Measurements from ENCODE around the gene ADAMTS13.
A peak's percentile ranks its signal among the peaks of the same experiment; 100 is the strongest.

Gene ADAMTS13

GRCh38 chr9:133454943-133455673 lies 32.9 kb downstream of the ADAMTS13 start:
- no peak for DNase-seq
- no peak for ATAC-seq

DNA sequence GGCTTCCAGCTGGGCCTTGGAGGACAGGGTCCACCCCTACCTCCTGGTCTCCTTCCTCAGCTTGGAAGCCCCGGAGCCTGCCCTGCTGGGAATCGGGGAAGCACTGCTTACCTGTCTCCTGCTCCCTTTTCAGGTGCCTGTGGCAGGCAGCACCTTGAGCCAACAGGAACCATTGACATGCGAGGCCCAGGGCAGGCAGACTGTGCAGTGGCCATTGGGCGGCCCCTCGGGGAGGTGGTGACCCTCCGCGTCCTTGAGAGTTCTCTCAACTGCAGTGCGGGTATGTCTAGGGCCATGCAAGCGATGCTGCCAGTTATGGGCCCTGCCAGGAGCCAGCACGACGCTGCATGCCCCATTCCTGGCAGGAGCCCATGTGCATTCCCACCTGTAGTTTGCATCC lies 33.8 kb downstream of the ADAMTS13 start:
- ATAC-seq (no peak), DNase-seq (no peak)

- ATAC-seq (no peak), DNase-seq (no peak)
These were observed 34.2 kb downstream of the ADAMTS13 start for GRCh38 chr9:133456409-133456808.

DNA sequence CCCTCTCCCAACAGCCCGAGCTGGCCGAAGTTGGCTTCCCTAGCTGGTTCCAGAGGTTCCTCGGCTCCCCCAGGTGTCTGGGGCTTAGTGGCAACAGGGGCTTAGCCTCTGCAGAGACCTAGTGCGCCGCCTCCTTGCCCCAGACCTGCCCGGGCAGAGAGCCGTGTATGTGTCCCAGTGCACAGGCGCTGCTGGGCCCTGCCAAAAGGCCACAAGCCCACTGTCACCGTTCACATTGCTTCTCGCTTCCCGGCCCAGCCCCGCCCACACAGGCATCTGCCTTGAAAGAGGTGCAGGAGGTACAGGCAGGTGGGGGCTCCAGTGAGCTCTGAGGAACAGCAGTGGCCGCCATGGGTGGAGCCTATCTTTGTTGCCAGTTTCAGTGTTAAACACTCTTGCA lies 35.1 kb downstream of the ADAMTS13 start:
- no peak for ATAC-seq

DNA sequence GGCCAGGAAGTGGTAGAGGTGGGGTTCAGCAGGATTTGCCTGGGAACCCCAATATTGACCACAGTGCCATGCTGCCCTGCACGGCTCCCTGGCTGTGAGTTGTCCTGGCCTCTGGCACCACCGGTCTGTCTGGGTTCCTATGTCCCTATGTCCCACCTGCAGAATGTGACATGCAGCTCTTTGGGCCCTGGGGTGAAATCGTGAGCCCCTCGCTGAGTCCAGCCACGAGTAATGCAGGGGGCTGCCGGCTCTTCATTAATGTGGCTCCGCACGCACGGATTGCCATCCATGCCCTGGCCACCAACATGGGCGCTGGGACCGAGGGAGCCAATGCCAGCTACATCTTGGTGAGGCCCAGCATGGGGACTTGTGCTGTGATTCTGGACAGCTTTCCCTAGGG lies 35.6 kb downstream of the ADAMTS13 start:
- ATAC-seq = no peak
- no peak for DNase-seq

More for the DNA sequence above, 35.1 kb downstream of the ADAMTS13 start:
- no peak for DNase-seq

DNA sequence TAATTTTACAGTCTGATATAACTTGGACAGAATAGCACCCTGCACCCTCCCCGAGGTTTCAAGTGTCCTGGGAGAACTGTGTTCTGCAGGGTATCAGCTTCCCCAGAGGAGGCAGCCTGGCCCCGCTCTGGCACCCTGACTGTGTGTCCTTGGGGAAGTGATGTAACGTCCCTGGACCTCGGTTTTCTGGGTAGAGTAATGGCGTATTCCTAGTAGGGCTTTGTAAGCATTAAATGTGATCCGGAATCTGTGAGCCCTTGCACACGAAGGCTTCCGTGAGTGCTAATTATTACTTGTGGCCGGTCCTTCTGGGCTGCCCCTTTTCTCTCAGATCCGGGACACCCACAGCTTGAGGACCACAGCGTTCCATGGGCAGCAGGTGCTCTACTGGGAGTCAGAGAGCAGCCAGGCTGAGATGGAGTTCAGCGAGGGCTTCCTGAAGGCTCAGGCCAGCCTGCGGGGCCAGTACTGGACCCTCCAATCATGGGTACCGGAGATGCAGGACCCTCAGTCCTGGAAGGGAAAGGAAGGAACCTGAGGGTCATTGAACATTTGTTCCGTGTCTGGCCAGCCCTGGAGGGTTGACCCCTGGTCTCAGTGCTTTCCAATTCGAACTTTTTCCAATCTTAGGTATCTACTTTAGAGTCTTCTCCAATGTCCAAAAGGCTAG lies 36.6 kb downstream of the ADAMTS13 start:
- DNase-seq (no peak), ATAC-seq (no peak)

GRCh38 chr9:133459476-133460404 lies 37.6 kb downstream of the ADAMTS13 start, which contains the start of gene CACFD1:
Gene CACFD1, plus strand, starts transcription at chr9:133459978. Its CDS starts 89 bp downstream, at chr9:133460067.
- ATAC-seq = peak; percentile 86
- DNase-seq = peak; percentile 94

DNA sequence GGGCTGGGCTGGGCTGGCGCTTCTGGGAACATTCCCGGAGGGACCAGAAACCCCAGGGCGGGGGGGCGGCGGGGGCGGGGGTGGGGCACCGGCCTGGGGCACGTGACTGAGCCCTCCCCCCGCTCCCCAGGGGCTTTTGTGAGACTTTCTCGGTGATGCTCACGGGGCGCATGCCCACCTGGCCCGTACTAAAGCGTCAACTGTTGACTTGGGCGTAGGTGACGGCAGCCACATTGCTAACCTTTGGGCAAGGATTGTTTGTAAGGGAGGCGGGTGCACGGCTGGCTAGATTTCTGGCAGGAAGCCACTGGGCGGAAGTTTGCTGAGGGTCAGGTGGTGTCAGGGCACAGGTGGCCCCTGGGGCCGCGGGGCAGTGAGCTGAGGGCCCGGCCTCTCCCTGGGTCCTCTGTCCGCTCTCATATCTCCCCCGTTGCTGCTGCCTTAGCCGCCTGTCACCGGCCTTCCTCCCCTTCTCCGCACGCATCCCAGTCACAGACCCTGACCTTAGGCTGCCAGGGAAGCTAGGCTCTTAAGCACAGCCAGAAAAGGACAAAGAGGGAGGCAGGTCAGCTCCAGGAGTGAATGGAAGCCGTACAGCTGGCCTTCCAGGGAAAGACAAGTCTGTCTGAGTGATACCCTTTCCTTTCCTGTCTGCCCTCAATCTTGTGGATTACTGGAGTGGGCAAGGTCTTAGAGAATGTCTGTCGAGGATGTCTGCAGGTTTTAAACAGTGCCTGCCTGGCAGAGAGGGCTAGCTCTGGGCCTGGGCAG lies 38.4 kb downstream of the ADAMTS13 start:
- no peak for DNase-seq
- ATAC-seq = no peak

DNA sequence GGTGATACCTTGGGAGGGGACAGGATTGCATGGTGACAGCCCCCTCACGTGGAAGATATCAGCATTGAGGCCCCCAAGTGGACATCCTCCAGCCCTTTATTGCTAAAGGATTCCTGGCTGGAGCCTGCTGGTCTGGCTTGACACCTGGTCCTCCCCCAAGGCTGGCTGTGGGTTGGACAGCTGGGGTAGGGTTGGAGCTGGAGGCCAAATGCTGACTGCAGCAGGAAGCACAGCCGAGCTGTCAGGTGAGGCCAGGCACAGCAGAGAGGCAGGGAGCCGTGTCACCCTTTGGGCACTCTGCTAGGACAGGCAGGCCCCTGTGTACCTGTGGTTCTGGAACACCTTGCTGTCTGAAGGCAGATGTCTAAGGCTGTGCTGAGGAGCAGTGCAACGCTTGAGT lies 39.8 kb downstream of the ADAMTS13 start:
- no peak for ATAC-seq
- no peak for DNase-seq

GRCh38 chr9:133463234-133463863 lies 41.2 kb downstream of the ADAMTS13 start:
- no peak for DNase-seq
- no peak for ATAC-seq

DNA sequence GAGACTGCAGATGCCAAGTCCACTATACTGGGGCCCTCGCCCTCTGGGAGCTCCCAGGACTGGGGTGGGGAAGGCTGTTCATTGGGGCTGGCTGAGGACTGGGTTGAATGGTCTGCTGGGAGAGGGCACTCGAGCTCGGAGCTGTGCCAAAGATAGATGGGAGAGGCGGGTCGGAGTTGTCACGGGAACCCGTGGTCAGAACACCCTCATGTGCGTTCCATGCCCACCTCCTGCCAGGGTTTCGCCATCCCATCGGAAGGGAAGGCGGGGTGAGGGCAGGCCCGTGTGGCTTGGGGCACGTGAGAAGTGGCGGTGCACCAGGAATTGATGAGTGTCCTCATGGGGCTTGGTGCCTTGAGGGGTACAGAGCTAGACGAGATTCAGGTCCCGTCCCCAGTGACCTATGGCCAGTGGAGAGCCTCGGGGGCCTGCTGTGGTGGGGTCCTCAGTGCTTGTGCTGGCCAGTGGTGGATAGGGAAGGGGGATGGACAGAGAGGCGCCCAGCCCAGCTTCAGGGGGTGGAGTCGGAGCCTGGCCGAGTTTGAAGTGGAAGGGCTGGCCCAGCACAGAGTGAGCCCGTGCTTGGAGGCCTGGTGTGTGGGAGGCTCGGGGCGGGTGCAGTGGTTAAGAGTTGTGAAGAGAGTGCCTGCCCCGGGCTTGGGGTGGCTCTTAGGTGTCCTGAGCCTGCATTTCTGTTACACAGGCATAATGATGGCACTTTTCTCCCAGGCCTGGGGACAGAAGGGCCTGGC lies 41.9 kb downstream of the ADAMTS13 start:
- DNase-seq = no peak
- ATAC-seq = no peak

DNA sequence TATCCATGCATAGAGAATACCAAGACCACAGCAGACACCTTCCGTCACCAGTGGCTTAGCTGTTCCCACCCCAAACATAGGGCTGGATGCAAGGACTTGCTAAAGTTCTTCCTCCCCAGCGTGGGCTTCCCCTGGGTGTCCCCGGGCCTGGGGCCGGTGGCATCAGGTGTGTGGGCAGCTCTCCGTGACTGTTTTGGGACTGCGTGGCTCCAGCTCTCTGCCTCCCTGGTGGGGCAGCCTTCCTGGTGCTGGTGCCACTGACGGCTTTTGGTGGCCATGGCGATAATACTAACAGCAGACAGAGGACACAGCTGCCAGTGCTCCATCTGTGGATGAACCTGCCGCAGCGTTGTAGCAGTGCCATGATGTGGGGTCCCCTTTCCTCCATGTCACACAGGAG lies 42.5 kb downstream of the ADAMTS13 start:
- ATAC-seq (no peak), DNase-seq (no peak)

DNA sequence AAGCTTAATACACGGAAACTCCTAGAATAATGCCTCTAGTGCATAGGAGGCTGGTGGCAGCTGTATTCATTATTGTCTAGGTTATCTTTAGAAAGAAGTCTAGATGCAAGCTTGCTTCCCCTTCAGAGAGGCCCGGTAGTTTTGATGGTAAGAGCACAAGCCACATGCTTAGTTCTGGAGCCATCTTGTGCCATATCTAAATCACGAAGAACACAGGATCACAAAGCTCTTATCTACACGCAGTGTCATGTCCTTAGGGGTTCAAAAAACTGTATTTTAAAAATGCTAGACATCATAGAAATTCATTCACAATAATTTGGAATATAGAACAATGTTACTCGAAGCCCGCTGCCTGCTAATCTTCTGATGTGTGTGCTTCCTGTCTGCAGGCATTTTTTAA lies 43.8 kb downstream of the ADAMTS13 start:
- ATAC-seq (no peak), DNase-seq (no peak)

GRCh38 chr9:133467101-133467500 lies 44.9 kb downstream of the ADAMTS13 start:
- DNase-seq = no peak
- no peak for ATAC-seq

- DNase-seq = no peak
- peak; percentile 8 for ATAC-seq
These were observed 46.2 kb downstream of the ADAMTS13 start for GRCh38 chr9:133468374-133468773.

DNA sequence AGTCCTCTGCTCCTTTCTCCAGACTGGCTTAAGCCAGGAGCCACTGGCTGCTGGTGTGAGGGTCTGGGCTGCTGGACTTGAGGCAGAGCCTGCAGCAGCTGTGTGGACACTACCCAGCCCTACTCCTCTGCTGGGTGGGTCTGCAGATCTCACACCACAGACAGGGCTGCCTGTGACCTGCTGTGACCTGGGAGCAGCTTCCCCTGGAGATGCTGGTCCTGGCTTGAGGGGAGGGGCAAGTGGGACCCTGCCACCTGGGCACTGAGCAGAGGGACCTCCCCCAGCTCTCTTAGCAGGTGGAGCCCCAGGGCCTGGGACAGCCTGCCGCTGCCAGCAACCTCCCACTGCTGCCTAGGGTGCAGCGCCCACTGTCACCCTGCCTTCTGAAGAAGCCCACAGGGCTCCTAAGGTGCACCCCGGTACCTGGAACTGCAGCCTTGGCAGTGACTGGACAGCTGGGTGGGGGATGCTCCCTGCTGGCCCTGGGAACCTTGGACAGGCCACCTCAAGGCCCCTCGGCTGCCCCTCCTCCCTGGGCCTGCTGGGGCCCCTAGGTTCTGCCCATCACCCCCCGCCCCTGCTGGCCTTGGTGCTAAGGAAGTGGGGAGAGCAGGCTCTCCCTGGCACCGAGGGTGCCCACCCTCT lies 46.7 kb downstream of the ADAMTS13 start:
- DNase-seq = no peak
- ATAC-seq = peak; percentile 2

DNA sequence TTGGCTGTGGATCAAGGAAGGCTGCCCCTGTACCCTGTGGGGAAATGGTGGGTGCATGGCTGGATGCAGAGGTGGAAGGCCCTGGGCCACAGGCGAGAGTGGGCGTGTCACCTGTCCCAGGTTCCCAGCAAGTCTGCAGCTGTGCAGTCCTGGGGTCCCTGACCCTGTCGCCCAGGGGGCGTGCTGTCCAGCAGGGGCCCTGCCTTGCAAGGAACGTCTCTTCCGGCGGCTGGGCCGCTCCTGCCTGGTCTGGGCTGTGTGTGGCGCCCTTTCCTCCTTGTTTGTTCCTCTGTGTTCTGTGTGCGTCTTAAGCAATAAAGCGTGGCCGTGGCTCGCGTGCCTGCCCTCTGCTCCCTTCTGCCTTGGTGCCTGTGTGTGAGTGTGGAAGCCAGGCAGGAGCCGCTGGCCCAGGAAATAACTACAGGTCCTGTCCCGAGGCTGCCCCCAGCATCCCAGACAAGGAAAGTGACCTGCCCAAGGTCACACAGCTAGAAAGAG lies 48.3 kb downstream of the ADAMTS13 start:
- no peak for DNase-seq
- no peak for ATAC-seq

DNA sequence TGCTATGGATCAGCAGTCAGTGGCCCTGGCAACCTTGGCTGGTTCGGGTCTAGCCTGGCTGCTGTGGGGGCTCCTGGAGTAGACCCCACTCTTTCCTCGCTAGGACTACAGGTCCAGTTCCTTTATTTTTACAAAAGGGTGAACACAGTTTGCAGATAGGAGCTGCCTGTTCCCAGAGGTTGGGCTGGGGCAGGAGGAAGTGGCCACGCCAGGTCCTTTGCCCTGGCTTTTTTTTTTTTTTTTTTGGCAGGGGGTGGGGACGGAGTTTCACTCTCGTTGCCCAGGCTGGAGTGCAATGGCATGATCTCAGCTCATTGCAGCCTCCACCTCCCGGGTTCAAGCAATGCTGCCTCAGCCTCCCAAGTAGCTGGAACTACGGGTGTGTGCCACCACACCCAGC lies 48.8 kb downstream of the ADAMTS13 start:
- ATAC-seq (no peak), DNase-seq (no peak)

DNA sequence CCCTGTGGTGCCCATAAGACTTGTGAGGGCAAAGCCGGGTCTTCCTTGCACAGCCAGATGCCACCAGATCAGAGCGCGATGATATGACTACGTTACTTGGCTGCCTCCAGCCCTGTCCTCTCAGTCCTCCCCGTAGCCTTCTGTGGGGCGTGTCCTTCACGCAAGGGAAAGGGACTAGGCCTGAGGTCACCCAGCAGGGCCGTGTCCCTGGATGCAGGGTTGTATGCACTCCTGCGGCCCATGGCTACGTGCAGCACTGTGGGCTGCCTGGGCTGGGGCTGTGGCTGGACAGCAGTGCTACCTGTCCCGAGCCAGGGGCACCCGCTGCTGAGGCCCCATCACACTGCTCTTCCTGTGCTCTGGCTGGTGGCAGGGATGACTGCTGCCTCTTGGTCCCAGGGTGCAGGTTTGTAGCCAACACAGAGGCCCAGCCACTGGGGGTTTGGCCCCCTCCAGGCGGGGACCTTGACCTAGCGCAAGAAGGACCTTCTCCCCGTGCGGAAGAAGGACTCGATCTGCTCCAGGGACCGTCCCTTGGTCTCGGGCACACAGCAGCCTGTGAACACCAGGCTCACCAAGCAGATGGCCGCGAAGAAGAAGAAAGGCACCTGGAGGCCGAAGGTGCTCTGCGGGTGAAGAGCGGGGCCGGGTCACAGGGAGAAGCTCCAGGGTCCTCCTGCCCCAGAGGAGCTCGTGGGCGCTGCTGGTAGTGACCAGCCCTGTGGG lies 49.5 kb downstream of the ADAMTS13 start:
- no peak for ATAC-seq
- DNase-seq = no peak
